ENCODE measurements around the gene ANXA1. TPM values are rescaled to one million over a fixed set of nuclear protein-coding genes. Genes with fewer than 3 reads are reported as not detected.

Gene ANXA1
- total RNA-seq, 2 experiments from 2014 or later, result 34.3 to 35.1 TPM

- H3K36me3 Mint-ChIP-seq, result peaks cover 13% of the 10 kb centered on the region
- peak overlapping the region; percentile 91 for H3K27ac Mint-ChIP-seq
- H3K27me3 Mint-ChIP-seq, result no peaks in the 10 kb centered on the region
- peaks cover 1% of the 10 kb centered on the region for H3K9me3 Mint-ChIP-seq
- H3K4me3 Mint-ChIP-seq, result peak overlapping the region; percentile 72
- DNase-seq, result no peak
- peaks cover 80% of the 10 kb centered on the region for H3K4me1 Mint-ChIP-seq
Observed at GRCh38 chr9:73153793-73154227, 2.1 kb downstream of the ANXA1 start.

- Mint-ChIP-seq H3K27me3 (no peaks in the 10 kb centered on the region), H3K4me3 (peak overlapping the region; percentile 72), H3K9me3 (peaks cover 1% of the 10 kb centered on the region), H3K27ac (peak overlapping the region; percentile 91), H3K4me1 (peaks cover 80% of the 10 kb centered on the region), H3K36me3 (peaks cover 16% of the 10 kb centered on the region)
- DNase-seq, result no peak
Observed at GRCh38 chr9:73154271-73154670, 2.6 kb downstream of the ANXA1 start.

GRCh38 chr9:73154722-73155121 lies 3.1 kb downstream of the ANXA1 start:
- H3K27ac Mint-ChIP-seq, result peak overlapping the region; percentile 91
- peaks cover 16% of the 10 kb centered on the region for H3K36me3 Mint-ChIP-seq
- no peak for DNase-seq
- peaks cover 78% of the 10 kb centered on the region for H3K4me1 Mint-ChIP-seq
- H3K27me3 Mint-ChIP-seq, result no peaks in the 10 kb centered on the region
- H3K9me3 Mint-ChIP-seq, result peaks cover 1% of the 10 kb centered on the region
- H3K4me3 Mint-ChIP-seq, result peak overlapping the region; percentile 72

GRCh38 chr9:73155377-73155776 lies 3.7 kb downstream of the ANXA1 start:
- Mint-ChIP-seq H3K4me1 (peaks cover 77% of the 10 kb centered on the region), H3K27ac (peak overlapping the region; percentile 91), H3K9me3 (peaks cover 1% of the 10 kb centered on the region), H3K36me3 (peaks cover 21% of the 10 kb centered on the region), H3K4me3 (peak overlapping the region; percentile 72), H3K27me3 (no peaks in the 10 kb centered on the region)
- DNase-seq, result no peak

- Mint-ChIP-seq H3K27me3 (no peaks in the 10 kb centered on the region), H3K9me3 (peaks cover 1% of the 10 kb centered on the region), H3K4me3 (peak overlapping the region; percentile 34), H3K36me3 (peaks cover 26% of the 10 kb centered on the region), H3K4me1 (peaks cover 76% of the 10 kb centered on the region), H3K27ac (peak overlapping the region; percentile 79)
- DNase-seq, result no peak
Observed at GRCh38 chr9:73155968-73156864, 4.6 kb downstream of the ANXA1 start.

DNA sequence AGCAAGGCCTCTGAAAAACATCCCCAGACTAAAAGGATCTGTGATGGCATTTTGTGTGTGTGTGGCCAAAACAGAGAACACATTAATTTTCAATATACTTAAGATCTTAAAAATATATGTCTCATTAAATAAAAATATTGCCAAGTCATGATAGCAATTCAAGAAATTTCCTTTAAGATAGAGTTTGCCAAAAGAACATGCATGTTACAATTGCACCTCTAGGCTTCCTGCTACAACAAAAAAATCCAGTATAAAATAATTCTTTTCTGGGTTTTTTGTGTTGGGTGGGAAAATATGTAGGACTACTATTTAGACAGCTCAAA lies 5.2 kb downstream of the ANXA1 start:
- no peaks in the 10 kb centered on the region for H3K27me3 Mint-ChIP-seq
- DNase-seq, result no peak
- H3K27ac Mint-ChIP-seq, result peak overlapping the region; percentile 72
- no peak overlapping the region for H3K4me3 Mint-ChIP-seq
- H3K9me3 Mint-ChIP-seq, result peaks cover 1% of the 10 kb centered on the region
- H3K4me1 Mint-ChIP-seq, result peaks cover 72% of the 10 kb centered on the region
- peaks cover 28% of the 10 kb centered on the region for H3K36me3 Mint-ChIP-seq

- H3K27ac Mint-ChIP-seq, result peak overlapping the region; percentile 74
- H3K36me3 Mint-ChIP-seq, result peaks cover 30% of the 10 kb centered on the region
- H3K4me1 Mint-ChIP-seq, result peaks cover 68% of the 10 kb centered on the region
- H3K4me3 Mint-ChIP-seq, result peak overlapping the region; percentile 35
- DNase-seq, result no peak
- peaks cover 1% of the 10 kb centered on the region for H3K9me3 Mint-ChIP-seq
- H3K27me3 Mint-ChIP-seq, result no peaks in the 10 kb centered on the region
Observed at GRCh38 chr9:73157811-73158210, 6.1 kb downstream of the ANXA1 start.

DNA sequence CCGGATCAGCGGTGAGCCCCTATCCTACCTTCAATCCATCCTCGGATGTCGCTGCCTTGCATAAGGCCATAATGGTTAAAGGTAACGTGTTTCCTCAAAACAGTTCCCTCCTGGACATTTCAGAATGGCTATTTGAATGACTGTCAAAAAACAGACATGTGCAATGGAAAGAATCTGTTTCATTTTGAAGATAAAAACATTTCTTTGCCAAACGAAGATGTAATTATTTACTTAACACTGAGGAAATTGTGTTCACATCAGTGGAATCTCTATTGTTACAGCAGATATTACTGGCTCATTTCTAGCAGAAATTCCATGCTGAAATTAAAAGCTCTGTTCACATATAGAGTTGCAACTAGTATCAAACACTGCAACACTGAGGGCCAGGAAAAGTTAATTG lies 7.1 kb downstream of the ANXA1 start:
- no peak overlapping the region for H3K27ac Mint-ChIP-seq
- peaks cover 34% of the 10 kb centered on the region for H3K36me3 Mint-ChIP-seq
- no peak for DNase-seq
- peaks cover 1% of the 10 kb centered on the region for H3K9me3 Mint-ChIP-seq
- no peaks in the 10 kb centered on the region for H3K27me3 Mint-ChIP-seq
- H3K4me1 Mint-ChIP-seq, result peaks cover 69% of the 10 kb centered on the region
- H3K4me3 Mint-ChIP-seq, result no peak overlapping the region

DNA sequence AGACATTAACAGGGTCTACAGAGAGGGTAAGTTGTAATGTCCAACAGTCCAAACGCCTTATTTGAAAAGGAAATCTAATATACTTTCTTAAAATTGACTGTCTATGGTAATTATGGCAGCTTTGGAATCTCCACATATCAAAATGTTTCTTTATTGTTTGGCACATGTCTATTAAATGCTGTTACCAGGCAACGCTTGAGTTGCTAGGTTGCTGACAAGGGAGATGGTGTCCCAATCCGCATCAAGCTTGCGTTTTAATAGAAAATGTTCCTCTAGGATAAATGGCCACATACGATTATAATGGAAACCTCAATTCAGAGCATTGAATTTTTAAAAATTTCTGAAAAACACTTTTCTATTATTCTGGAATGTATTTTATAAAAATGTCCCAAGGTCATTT lies 9.2 kb downstream of the ANXA1 start:
- no peak overlapping the region for H3K27ac Mint-ChIP-seq
- no peaks in the 10 kb centered on the region for H3K9me3 Mint-ChIP-seq
- H3K4me1 Mint-ChIP-seq, result peaks cover 51% of the 10 kb centered on the region
- no peak overlapping the region for H3K4me3 Mint-ChIP-seq
- DNase-seq, result no peak
- H3K27me3 Mint-ChIP-seq, result no peaks in the 10 kb centered on the region
- peaks cover 40% of the 10 kb centered on the region for H3K36me3 Mint-ChIP-seq

GRCh38 chr9:73162987-73163768 lies 11.5 kb downstream of the ANXA1 start:
- no peak for DNase-seq
- H3K27me3 Mint-ChIP-seq, result no peaks in the 10 kb centered on the region
- H3K9me3 Mint-ChIP-seq, result no peaks in the 10 kb centered on the region
- H3K4me3 Mint-ChIP-seq, result no peak overlapping the region
- H3K27ac Mint-ChIP-seq, result peak overlapping the region; percentile 56
- H3K36me3 Mint-ChIP-seq, result peaks cover 40% of the 10 kb centered on the region
- peaks cover 42% of the 10 kb centered on the region for H3K4me1 Mint-ChIP-seq

DNA sequence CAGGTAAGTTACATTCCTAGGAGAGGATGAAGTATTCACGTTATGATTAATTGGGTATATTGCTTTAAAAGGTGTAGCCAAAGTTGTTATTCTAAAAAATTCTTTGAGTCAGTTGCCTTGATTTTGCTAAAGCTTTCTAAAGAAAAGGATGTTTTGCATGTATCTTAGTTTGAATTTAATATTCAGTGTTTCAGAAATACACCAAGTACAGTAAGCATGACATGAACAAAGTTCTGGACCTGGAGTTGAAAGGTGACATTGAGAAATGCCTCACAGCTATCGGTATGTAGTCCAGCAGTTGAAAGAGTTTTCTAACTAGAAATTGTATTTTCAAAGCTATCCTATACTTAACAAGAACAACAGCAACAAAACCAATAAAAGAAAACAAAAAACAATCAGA lies 14.2 kb downstream of the ANXA1 start:
- no peak overlapping the region for H3K4me3 Mint-ChIP-seq
- no peak overlapping the region for H3K27ac Mint-ChIP-seq
- no peaks in the 10 kb centered on the region for H3K9me3 Mint-ChIP-seq
- peaks cover 35% of the 10 kb centered on the region for H3K36me3 Mint-ChIP-seq
- H3K27me3 Mint-ChIP-seq, result no peaks in the 10 kb centered on the region
- peaks cover 22% of the 10 kb centered on the region for H3K4me1 Mint-ChIP-seq
- no peak for DNase-seq

- no peaks in the 10 kb centered on the region for H3K9me3 Mint-ChIP-seq
- no peak for DNase-seq
- H3K4me3 Mint-ChIP-seq, result no peak overlapping the region
- no peak overlapping the region for H3K27ac Mint-ChIP-seq
- H3K4me1 Mint-ChIP-seq, result peaks cover 22% of the 10 kb centered on the region
- H3K27me3 Mint-ChIP-seq, result no peaks in the 10 kb centered on the region
- peaks cover 35% of the 10 kb centered on the region for H3K36me3 Mint-ChIP-seq
Observed at GRCh38 chr9:73166468-73166867, 14.8 kb downstream of the ANXA1 start.

DNA sequence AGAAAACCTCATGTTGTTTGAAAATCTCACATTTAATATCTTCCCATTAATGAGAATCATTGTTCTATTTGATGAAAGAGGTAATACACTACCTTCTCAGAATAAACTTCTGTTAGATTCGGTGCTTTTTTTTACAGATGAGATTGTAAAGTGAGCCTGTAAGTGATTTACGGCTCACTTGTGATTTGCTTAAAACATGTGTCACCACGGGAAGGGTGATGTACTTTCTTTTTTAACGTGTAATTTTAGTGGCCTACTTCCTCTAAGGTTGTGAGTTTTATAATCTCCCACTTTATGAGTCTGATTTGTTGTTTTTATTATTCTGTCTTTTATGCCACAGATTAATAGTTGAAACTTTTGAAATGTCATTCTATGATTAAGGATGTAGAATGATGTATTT lies 15.9 kb downstream of the ANXA1 start:
- Mint-ChIP-seq H3K27ac (peak overlapping the region; percentile 65), H3K4me1 (peaks cover 17% of the 10 kb centered on the region), H3K4me3 (no peak overlapping the region), H3K9me3 (no peaks in the 10 kb centered on the region), H3K36me3 (peaks cover 31% of the 10 kb centered on the region), H3K27me3 (no peaks in the 10 kb centered on the region)
- no peak for DNase-seq

- H3K4me3 Mint-ChIP-seq, result no peak overlapping the region
- H3K27ac Mint-ChIP-seq, result peak overlapping the region; percentile 12
- H3K36me3 Mint-ChIP-seq, result peaks cover 29% of the 10 kb centered on the region
- H3K4me1 Mint-ChIP-seq, result peaks cover 10% of the 10 kb centered on the region
- H3K9me3 Mint-ChIP-seq, result no peaks in the 10 kb centered on the region
- no peak for DNase-seq
- no peaks in the 10 kb centered on the region for H3K27me3 Mint-ChIP-seq
Observed at GRCh38 chr9:73168298-73168934, 16.8 kb downstream of the ANXA1 start.

Measured in activated naive CD8-positive, alpha-beta T cell treated with anti-CD3 and anti-CD28 coated beads for 36 hours (primary cell).